K562 (cell line): ENCODE measurements around the gene GYS1. TPM values are rescaled to one million over a fixed set of nuclear protein-coding genes. Genes with fewer than 3 reads are reported as not detected.

Experiments used
- ESRRB ChIP-seq: fragments of 250-450 bp; sonication (Bioruptor Pico); IDR thresholded peaks from 2 replicates; pipeline ENCODE4 v1.5.0; 2020; ENCODE audit warnings: mild to moderate bottlenecking, moderate library complexity, borderline replicate concordance
- FOSL1 ChIP-seq: fragments of 200-800 bp; sonication (Bioruptor generic); conservative IDR thresholded peaks from 2 replicates; pipeline ENCODE4 v1.6.1; 2016; ENCODE audit warnings: missing genetic modification characterization, missing compliant biosample characterization
- FOXP4 ChIP-seq: sonication (generic); formaldehyde crosslinking; IDR thresholded peaks from 2 replicates; pipeline ENCODE4 v1.8.0; 2022; ENCODE audit warnings: mild to moderate bottlenecking, missing genetic modification reagents, borderline replicate concordance
- HEY1 ChIP-seq: fragments of 250-450 bp; sonication (Bioruptor Pico); IDR thresholded peaks from 2 replicates; pipeline ENCODE4 v1.5.0; 2020; ENCODE audit warnings: mild to moderate bottlenecking, moderate library complexity, borderline replicate concordance
- MLLT1 ChIP-seq, 2 experiments: fragments of 450-650 bp; IDR thresholded peaks; 2 replicates each; pipeline ENCODE4 v1.6.1; 2016
- NKRF ChIP-seq: fragments of 450-650 bp; IDR thresholded peaks from 2 replicates; pipeline ENCODE4 v1.6.1; 2016; ENCODE audit warnings: borderline replicate concordance
- RBBP5 ChIP-seq: fragments of 200-600 bp; sonication (generic); IDR thresholded peaks from 2 replicates; pipeline ENCODE4 v1.6.1; 2012; ENCODE audit warnings: borderline replicate concordance, mild to moderate bottlenecking, low read length, control low read depth, inconsistent platforms; ENCODE audit not compliant: insufficient read depth, poor library complexity, severe bottlenecking
- SMARCB1 ChIP-seq: IDR thresholded peaks from 2 replicates; pipeline ENCODE4 v1.6.1; 2011; ENCODE audit warnings: improper control_type of control experiment, low read depth; ENCODE audit not compliant: insufficient read length
- ZC3H8 ChIP-seq: fragments of 450-650 bp; IDR thresholded peaks from 2 replicates; pipeline ENCODE4 v1.6.1; 2017
- ZEB2 ChIP-seq: fragments of 450-650 bp; IDR thresholded peaks from 2 replicates; pipeline ENCODE4 v1.6.1; 2016
- ZNF644 ChIP-seq: fragments of 200-800 bp; sonication (Bioruptor generic); IDR thresholded peaks from 2 replicates; pipeline ENCODE4 v1.6.1; 2016; ENCODE audit warnings: low read depth, missing genetic modification characterization, missing compliant biosample characterization
- ZNF668 ChIP-seq: fragments of 250-450 bp; sonication (Bioruptor Pico); IDR thresholded peaks from 2 replicates; pipeline ENCODE4 v1.8.0; 2022; ENCODE audit warnings: mild to moderate bottlenecking, inconsistent platforms
- ZNF778 ChIP-seq: fragments of 450-650 bp; formaldehyde crosslinking; IDR thresholded peaks from 2 replicates; pipeline ENCODE4 v1.4.0; 2020; ENCODE audit warnings: mild to moderate bottlenecking, moderate library complexity
- polyA plus RNA-seq, 8 experiments: library from polyadenylated mRNA; depleted of rRNA in 4 of 8; stranded (reverse) in 5 of 8; unstranded in 3 of 8; fragments of >200 nt; fragmentation: Nextera tagmentation in 2 of 8; fragmentation: Illumina TruSeq in 1 of 8; extraction: Ambion mirVana in 2 of 8; extraction: Trizol in 1 of 8; gene quantifications; 2 replicates each; pipeline versions ENCODE4 v1.2.1 to v1.2.3, GENCODE V29; 2011 to 2014; ENCODE audit warnings: inconsistent platforms in 1 of 8, missing spikeins in 1 of 8
- total RNA-seq, 7 experiments: library from RNA; depleted of rRNA in 6 of 7; stranded (reverse); fragments of >200 nt in 6 of 7; fragmentation: Illumina TruSeq in 2 of 7; extraction: Trizol in 2 of 7; gene quantifications; 2 replicates each; pipeline versions ENCODE4 v1.2.1 to v1.2.3, GENCODE V29; 2011 to 2021; ENCODE audit warnings: low replicate concordance in 1 of 7
- TF ChIP-seq, protein P1 (sequence below): fragments of 250-450 bp; sonication (Bioruptor Pico); IDR thresholded peaks from 2 replicates; pipeline ENCODE4 v1.5.0; 2022; ENCODE audit warnings: mild to moderate bottlenecking
- TF ChIP-seq, protein P2 (sequence below): fragments of 250-450 bp; sonication (Bioruptor Pico); IDR thresholded peaks from 2 replicates; pipeline ENCODE4 v1.8.0; 2021; ENCODE audit warnings: mild to moderate bottlenecking, moderate library complexity
- TF ChIP-seq, protein P3 (sequence below): fragments of 450-650 bp; formaldehyde crosslinking; IDR thresholded peaks from 2 replicates; pipeline ENCODE4 v1.4.0; 2020; ENCODE audit warnings: mild to moderate bottlenecking, moderate library complexity

Gene GYS1
- total and polyA plus RNA-seq, 9 of the 15 experiments (the other 6 are each of a cell fraction or from before 2014, with no cell fraction given): 1.9 to 31.1 (median 15.2) TPM

- TF ChIP-seq, protein P1, sequence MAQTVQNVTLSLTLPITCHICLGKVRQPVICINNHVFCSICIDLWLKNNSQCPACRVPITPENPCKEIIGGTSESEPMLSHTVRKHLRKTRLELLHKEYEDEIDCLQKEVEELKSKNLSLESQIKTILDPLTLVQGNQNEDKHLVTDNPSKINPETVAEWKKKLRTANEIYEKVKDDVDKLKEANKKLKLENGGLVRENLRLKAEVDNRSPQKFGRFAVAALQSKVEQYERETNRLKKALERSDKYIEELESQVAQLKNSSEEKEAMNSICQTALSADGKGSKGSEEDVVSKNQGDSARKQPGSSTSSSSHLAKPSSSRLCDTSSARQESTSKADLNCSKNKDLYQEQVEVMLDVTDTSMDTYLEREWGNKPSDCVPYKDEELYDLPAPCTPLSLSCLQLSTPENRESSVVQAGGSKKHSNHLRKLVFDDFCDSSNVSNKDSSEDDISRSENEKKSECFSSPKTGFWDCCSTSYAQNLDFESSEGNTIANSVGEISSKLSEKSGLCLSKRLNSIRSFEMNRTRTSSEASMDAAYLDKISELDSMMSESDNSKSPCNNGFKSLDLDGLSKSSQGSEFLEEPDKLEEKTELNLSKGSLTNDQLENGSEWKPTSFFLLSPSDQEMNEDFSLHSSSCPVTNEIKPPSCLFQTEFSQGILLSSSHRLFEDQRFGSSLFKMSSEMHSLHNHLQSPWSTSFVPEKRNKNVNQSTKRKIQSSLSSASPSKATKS (CRISPR knock-in tag): no peak
- TF ChIP-seq ESRRB (CRISPR knock-in tag) (no peak), ZNF778 (no peak), NKRF (peak; percentile 93), MLLT1 (IDR thresholded peaks at IDR 0.05) (peak in 1 of 2 experiments; percentile 47; a peak in 2 of 4 replicates), HEY1 (CRISPR knock-in tag) (no peak), ZNF668 (no peak), ZNF644 (tag) (no peak), SMARCB1 (no peak), RBBP5 (peak; percentile 53), FOSL1 (no peak), FOXP4 (CRISPR knock-in tag) (no peak), ZEB2 (no peak), ZC3H8 (0 out of 2 replicates have a peak, but pooled peaks have one; percentile 52)
- TF ChIP-seq, protein P2, sequence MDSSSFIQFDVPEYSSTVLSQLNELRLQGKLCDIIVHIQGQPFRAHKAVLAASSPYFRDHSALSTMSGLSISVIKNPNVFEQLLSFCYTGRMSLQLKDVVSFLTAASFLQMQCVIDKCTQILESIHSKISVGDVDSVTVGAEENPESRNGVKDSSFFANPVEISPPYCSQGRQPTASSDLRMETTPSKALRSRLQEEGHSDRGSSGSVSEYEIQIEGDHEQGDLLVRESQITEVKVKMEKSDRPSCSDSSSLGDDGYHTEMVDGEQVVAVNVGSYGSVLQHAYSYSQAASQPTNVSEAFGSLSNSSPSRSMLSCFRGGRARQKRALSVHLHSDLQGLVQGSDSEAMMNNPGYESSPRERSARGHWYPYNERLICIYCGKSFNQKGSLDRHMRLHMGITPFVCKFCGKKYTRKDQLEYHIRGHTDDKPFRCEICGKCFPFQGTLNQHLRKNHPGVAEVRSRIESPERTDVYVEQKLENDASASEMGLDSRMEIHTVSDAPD (CRISPR knock-in tag): no peak
- TF ChIP-seq, protein P3, sequence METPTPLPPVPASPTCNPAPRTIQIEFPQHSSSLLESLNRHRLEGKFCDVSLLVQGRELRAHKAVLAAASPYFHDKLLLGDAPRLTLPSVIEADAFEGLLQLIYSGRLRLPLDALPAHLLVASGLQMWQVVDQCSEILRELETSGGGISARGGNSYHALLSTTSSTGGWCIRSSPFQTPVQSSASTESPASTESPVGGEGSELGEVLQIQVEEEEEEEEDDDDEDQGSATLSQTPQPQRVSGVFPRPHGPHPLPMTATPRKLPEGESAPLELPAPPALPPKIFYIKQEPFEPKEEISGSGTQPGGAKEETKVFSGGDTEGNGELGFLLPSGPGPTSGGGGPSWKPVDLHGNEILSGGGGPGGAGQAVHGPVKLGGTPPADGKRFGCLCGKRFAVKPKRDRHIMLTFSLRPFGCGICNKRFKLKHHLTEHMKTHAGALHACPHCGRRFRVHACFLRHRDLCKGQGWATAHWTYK (CRISPR knock-in tag): no peak
These were observed at the start of gene GYS1, which contains the start of gene RUVBL2 (continued) for GRCh38 chr19:48993175-48994034.
